NT2/D1 (cell line): ENCODE results near the gene CD55.

ENCODE experiments used
- SUZ12 ChIP-seq: IDR thresholded peaks from 2 replicates; pipeline ENCODE4 v1.6.1; 2011; ENCODE audit not compliant: insufficient read length, insufficient read depth; ENCODE audit errors: extremely low read depth
- ZNF274 ChIP-seq: IDR thresholded peaks from 2 replicates; pipeline ENCODE4 v1.6.1; 2011; ENCODE audit warnings: mild to moderate bottlenecking, low read depth, low read length

GRCh38 chr1:207302618-207303393 is 18.7 kb upstream of the CD55 start:
- no peak for TF ChIP-seq SUZ12
- no peak for TF ChIP-seq ZNF274
